NCI-H2081 treated with DMSO at 0.1 percent for 48 hours (cell line): ENCODE measurements around the gene SHPK.
"Not testable (repeated sequence)": the region's sequence is repeated elsewhere in the genome, so short reads cannot be mapped to it uniquely, and the experiment has no call there.

Experiments used
- DNase-seq: peaks from one replicate; lab custom pipeline; 2025; lab: John Stamatoyannopoulos, UW

The SHPK gene

DNA sequence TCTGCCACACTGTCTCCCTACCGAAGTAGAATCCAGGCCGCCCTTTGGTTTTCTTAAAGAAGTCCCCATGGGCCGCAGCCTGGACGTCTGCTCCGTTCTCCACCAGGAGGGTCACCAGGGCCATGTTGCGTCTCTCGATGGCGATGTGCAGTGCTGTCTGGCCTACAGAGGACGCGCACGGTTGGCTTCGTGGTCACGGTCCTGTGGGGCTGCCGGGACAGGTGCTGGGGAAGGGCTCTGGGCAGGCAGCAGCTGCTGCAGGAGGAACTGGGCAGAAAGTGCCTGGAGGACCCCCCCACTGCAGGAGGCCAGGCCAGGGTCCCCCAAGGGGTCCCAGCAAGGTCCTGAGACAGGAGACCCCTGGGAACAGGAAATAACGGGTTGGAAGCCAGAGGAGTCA is 45.8 kb downstream of the SHPK start:
- DNase-seq = no peak

DNA sequence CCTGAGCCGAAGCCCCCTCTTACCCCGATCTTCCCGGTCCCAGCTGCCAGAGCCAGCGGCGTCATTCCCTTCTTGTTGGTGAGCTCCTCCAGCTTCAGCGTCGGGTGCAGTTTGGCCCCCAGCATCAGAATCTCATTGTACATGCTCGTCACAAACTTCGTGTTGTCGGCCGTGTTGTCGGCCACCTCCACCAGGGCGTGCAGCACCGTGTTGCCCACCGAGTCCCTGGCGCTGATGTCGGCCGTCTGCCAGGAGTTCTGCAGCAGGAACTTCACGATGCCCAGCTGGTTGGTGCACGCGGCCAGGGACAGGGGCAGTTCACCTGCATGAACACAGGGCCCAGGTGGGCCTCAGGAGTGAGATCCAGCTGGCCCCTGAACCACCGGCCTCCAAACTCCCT is 46.3 kb downstream of the SHPK start:
- DNase-seq = no peak

DNA sequence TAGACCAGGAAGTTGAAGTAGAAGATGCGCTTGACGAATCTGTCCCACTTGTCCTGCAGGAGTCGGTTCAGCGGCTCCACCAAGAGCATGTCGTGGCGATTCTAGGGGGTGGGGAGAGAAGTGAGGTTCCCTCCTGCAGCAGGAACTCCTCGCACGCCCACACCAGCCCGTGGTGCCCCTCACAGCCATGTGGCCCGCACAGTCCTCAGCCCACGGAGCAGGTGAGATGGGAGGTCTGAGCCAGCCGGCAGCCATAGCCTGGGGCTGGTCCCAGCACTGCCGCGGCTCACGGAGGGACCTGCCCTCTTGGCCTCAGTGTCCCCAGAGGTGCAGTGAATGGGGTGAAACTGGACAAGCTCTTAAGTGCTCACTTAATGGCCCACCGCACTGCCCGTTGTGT is 50.2 kb downstream of the SHPK start:
- no peak for DNase-seq

DNA sequence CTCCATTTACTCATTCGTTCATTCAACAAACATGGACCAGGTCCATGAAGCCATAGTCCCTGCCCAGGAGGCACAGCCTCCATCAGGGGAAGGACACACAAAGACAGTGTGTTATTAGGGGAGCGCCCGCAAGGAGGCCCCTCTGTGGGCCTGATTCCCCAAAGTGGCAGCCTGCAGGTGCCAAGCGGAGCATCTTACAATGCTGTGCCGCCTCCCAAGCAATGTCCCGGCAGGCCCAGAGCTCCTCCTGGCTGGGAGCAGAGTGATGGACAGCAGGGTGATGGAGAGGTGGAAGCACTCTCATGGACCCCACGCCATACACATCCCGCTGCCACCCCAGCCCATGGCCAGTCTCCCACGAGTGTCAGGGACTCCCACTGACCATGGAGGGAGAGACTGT is 52.6 kb downstream of the SHPK start:
- DNase-seq = no peak

GRCh38 chr17:3582915-3583314 is 53.1 kb downstream of the SHPK start:
- DNase-seq = no peak

- not testable (repeated sequence) for DNase-seq
Observed at GRCh38 chr17:3578667-3579066, 57.4 kb downstream of the SHPK start.

DNA sequence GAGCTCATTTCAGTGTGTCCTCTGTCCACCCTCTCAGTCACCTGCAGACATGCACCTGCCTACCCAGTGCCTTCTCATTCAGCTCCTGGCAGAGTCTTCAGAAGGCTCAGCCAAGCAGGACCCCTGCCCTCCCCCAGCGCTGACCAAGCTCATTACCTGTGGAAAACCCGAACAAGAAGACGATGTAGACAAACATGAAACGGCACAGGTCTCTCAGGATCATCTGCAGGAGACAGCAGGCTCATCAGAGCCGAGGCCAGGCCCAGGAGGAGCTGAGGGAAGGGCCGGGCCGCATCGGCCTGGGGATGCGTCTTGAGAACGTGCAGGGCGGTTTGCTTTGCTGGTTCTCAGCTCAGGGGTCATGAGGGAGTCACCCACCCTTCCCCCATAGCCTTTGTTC is 59.1 kb downstream of the SHPK start:
- no peak for DNase-seq

GRCh38 chr17:3575511-3575910 is 60.5 kb downstream of the SHPK start:
- DNase-seq = no peak

DNA sequence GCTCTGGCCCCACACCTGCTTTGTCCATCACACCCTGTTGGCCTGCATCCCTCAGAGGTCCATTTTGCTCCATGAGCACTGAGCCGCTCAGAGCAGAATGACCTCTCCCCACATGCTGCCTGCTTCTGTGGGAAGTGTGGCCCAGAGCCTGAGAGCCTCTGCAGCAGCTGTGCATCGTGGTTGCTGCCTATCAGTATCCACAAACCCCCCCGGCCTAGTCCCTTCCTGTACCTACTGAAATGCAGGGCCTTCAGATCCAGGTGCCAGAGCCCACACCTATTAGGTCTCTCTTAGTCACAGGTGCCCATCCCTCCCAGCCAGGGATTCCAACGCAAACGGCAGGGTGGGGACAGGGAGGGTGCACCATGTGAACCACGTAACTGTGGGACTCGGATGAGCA is 61.8 kb downstream of the SHPK start:
- no peak for DNase-seq

GRCh38 chr17:3573246-3574100 is 62.6 kb downstream of the SHPK start:
- DNase-seq = no peak

- no peak for DNase-seq
Observed at GRCh38 chr17:3572231-3572630, 63.8 kb downstream of the SHPK start.

GRCh38 chr17:3571043-3571900 is 64.8 kb downstream of the SHPK start:
- DNase-seq = no peak

DNA sequence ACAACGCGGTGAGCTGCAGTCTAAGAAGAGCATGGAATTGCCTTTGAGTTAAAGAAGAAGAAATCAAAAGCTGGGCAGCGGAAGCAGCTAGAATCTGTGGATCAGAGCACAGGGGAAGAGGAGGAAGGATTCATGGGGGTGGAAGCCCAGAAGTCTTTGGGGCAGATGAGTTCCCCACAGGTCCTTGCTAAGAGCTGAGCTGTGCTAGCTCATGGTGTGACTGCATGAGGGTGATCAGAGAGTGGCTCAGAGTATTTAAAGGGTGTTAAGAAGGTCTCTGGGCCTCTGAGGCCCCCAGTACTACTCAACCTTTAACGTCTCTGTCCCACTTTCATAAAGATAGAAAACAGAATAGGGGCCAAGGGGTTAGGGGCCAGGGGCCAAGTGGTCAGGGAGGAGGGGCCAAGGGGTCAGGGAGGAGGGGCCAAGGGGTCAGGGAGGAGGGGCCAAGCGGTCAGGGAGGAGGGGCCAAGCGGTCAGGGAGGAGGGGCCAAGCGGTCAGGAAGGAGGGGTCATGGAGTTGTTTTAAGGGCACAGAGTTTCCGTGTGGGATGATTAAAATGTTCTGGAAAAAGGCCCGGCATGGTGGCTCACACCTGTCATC is 66.4 kb downstream of the SHPK start:
- DNase-seq = no peak

DNA sequence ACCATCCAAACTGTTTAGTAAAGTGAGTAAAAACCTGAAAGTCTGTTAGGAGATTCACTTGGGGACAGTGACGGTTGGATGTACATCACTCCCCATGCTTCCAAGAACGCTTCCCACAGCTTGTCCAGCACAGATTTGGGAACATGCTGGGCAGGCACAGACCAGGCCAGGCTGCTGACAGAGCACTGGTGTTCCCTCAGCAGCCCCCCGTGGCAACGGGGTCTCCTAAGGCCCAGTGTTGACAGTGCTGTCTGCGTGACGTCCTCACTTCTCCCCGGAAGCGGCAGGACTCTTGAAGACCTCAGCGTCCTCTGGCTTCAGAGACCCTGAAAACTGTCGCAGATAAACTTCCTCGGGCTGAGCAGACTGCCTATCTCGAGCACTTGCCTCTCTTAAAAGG is 69.5 kb downstream of the SHPK start:
- DNase-seq = no peak

- no peak for DNase-seq
Observed at GRCh38 chr17:3565143-3565542, 70.9 kb downstream of the SHPK start.

- DNase-seq = not testable (repeated sequence)
Observed at GRCh38 chr17:3564241-3564640, 71.8 kb downstream of the SHPK start.

DNA sequence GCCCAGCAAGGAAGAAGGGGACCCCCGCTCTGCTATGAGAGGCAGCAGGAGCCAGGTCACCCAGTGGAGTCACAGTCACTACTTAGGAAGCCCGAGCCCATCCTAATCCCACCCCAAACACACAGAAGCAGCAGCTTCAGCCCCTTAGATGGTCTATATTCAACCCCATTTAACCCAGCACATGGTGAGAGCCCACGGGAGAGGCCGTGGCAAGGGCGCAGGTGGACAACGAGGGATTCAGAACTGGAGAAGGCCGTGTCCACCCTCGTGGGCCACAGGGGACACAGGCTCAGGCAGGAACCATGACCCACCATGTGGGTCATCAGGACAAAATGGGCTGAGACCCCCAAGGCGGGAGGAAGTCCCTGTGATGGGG is 76.8 kb downstream of the SHPK start:
- DNase-seq = no peak

DNA sequence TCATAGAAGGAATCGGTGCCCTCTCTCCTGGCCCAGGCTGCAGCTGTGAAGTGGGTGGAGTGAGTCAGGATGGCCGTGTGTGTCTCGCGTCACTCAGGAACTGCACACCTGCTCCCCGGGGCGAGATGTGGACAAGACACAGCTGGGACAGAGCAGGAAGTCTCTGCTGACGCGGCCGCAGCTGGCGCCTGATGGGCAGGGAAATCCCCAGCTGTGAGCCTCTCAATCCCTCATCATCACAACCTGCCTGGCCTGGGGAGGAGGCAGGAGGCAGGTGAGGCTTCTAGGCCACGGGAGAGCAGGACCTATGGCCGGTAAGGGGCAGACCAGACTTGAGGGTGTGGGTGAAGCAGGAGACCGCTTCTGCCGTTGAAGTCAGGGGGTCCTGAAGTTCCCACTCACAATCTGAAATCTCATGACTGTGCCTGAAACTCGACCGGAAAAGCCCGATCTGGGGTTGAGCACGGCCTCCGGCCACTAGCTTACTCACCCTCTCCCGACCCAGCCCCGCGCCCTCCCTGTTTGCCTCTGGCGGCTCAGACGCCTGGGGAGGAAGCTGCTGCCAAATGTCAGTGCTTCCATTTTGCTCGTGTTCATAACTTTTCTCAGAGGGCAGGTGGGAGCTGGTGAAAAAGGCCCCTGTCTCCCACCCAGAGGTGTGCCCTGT is 77.3 kb downstream of the SHPK start:
- DNase-seq = no peak
